ENCODE data around the gene GRAMD2A.

- TF ChIP-seq CTCF (IDR thresholded peaks at IDR 0.05; ENCODE audit: low read length): no peak
- no peak for TF ChIP-seq EZH2 (IDR thresholded peaks at IDR 0.05; ENCODE audit: borderline replicate concordance, low read length)
Measured at GRCh38 chr15:72217216-72217615, 19.6 kb upstream of the GRAMD2A start.
